Neural crest cell (in vitro differentiated cells): Measurements from ENCODE around the gene OBSCN. TPM values are rescaled to one million over a fixed set of nuclear protein-coding genes. Genes with fewer than 3 reads are reported as not detected.

Experiments
- DNase-seq: peaks from one replicate; pipeline ENCODE4 v3.0.0; 2021; ENCODE audit warnings: low read depth, mixed read lengths, low spot score
- H3K27ac Mint-ChIP-seq: one replicate; pipeline ENCODE4 v1.8.0; 2021; ENCODE audit warnings: mild to moderate bottlenecking, mixed read lengths; ENCODE audit not compliant: unreplicated experiment
- H3K27me3 Mint-ChIP-seq: 2 replicates; pipeline ENCODE4 v1.8.0; 2021; ENCODE audit warnings: low read depth, mild to moderate bottlenecking, mixed read lengths
- H3K36me3 Mint-ChIP-seq: 2 replicates; pipeline ENCODE4 v1.8.0; 2021; ENCODE audit warnings: low read depth, mild to moderate bottlenecking, mixed read lengths
- H3K4me1 Mint-ChIP-seq: 2 replicates; pipeline ENCODE4 v1.8.0; 2021; ENCODE audit warnings: mixed read lengths
- H3K4me3 Mint-ChIP-seq: one replicate; pipeline ENCODE4 v1.8.0; 2021; ENCODE audit warnings: mild to moderate bottlenecking, mixed read lengths
- H3K9me3 Mint-ChIP-seq: 2 replicates; pipeline ENCODE4 v1.8.0; 2021; ENCODE audit warnings: mixed read lengths
- CTCF ChIP-seq: fragments of 200-600 bp; sonication (generic); conservative IDR thresholded peaks from 2 replicates; pipeline ENCODE4 v1.5.0; 2021; ENCODE audit warnings: antibody characterized with exemption, mild to moderate bottlenecking
- total RNA-seq: library from RNA; stranded (reverse); gene quantifications from 2 replicates; pipeline ENCODE4 v1.2.1, GENCODE V29; 2021

Gene OBSCN
- total RNA-seq, 1 donor from 2014 or later: 40.1 TPM

GRCh38 chr1:228323401-228323800 is 115.6 kb downstream of the OBSCN start:
- H3K4me1 Mint-ChIP-seq: no peaks in the 10 kb centered on the region
- no peaks in the 10 kb centered on the region for H3K27me3 Mint-ChIP-seq
- H3K36me3 Mint-ChIP-seq: peaks cover 34% of the 10 kb centered on the region
- H3K9me3 Mint-ChIP-seq: peaks cover 3% of the 10 kb centered on the region
- no peak for TF ChIP-seq CTCF
- no peak for DNase-seq
- no peak overlapping the region for H3K4me3 Mint-ChIP-seq
- H3K27ac Mint-ChIP-seq: no peak overlapping the region

GRCh38 chr1:228325267-228325666 is 117.4 kb downstream of the OBSCN start:
- Mint-ChIP-seq H3K27ac (no peak overlapping the region), H3K4me3 (no peak overlapping the region), H3K4me1 (no peaks in the 10 kb centered on the region), H3K9me3 (peaks cover 3% of the 10 kb centered on the region), H3K36me3 (peaks cover 34% of the 10 kb centered on the region), H3K27me3 (no peaks in the 10 kb centered on the region)
- DNase-seq: no peak
- no peak for TF ChIP-seq CTCF

- peaks cover 16% of the 10 kb centered on the region for H3K36me3 Mint-ChIP-seq
- H3K9me3 Mint-ChIP-seq: peaks cover 3% of the 10 kb centered on the region
- H3K4me3 Mint-ChIP-seq: no peak overlapping the region
- no peak overlapping the region for H3K27ac Mint-ChIP-seq
- TF ChIP-seq CTCF: no peak
- H3K27me3 Mint-ChIP-seq: no peaks in the 10 kb centered on the region
- H3K4me1 Mint-ChIP-seq: no peaks in the 10 kb centered on the region
- DNase-seq: no peak
These were observed 122.0 kb downstream of the OBSCN start for GRCh38 chr1:228329887-228330286.

GRCh38 chr1:228332797-228333738 is 125.2 kb downstream of the OBSCN start:
- Mint-ChIP-seq H3K36me3 (no peaks in the 10 kb centered on the region), H3K9me3 (no peaks in the 10 kb centered on the region), H3K27me3 (no peaks in the 10 kb centered on the region), H3K4me1 (no peaks in the 10 kb centered on the region), H3K27ac (no peak overlapping the region), H3K4me3 (no peak overlapping the region)
- no peak for TF ChIP-seq CTCF
- DNase-seq: no peak

GRCh38 chr1:228333739-228334115 is 125.9 kb downstream of the OBSCN start:
- Mint-ChIP-seq H3K4me1 (no peaks in the 10 kb centered on the region), H3K9me3 (no peaks in the 10 kb centered on the region), H3K36me3 (no peaks in the 10 kb centered on the region), H3K27ac (no peak overlapping the region), H3K4me3 (no peak overlapping the region), H3K27me3 (no peaks in the 10 kb centered on the region)
- TF ChIP-seq CTCF: no peak
- DNase-seq: no peak
